Activated effector memory CD4-positive, alpha-beta T cell treated with anti-CD3 and anti-CD28 coated beads, Interleukin-2, amount 50 U/mL, for 16 hours (primary cell): ENCODE data around the gene SURF4.
A peak's percentile ranks its signal among the peaks of the same experiment; 100 is the strongest.

ENCODE experiments used
- DNase-seq: peaks from one replicate; pipeline ENCODE4 v3.0.0-alpha.2; 2020

Gene SURF4

DNA sequence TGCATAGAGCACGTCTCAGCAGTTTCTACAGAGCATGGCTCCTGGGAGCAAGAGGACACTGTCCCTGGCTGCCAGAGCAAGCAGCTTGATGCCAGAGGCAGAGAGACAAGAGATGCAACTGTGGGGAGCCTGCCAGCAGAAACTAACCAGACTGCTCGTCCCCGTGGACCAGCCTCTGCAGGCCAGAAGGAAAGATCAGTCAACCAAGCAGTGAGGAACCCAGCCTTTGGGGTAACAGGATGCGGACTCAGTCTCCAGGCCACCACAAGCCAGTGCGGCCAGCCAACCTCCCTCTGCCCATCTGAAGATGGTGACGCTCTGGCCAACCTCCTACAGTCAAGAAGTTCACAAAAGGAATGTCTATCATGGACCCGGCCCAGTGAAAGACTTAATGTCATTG, 3.7 kb downstream of the SURF4 start:
- no peak for DNase-seq

- peak; percentile 90 for DNase-seq
These were observed 4.6 kb downstream of the SURF4 start for GRCh38 chr9:133371261-133371711.

DNA sequence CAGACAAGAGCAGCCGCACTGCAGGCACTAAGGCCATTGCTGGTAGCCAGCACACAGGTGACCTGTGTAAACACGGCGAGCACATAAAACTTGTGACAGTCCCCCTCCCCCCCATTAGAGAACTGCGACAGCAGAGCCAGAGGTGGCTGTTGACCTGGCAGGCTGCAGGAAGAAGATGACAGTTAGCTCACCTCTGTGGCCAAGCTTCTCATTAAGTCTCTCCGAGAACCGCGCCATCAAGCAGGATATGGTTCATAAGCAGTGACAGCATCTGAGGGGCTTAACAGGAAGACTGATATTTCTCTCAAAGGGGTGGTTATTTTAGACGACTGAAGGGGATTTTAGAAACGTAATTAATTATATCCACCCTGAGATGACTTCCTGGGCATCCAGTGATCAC, 5.2 kb downstream of the SURF4 start:
- DNase-seq, result peak; percentile 76

GRCh38 chr9:133369933-133370332, 5.9 kb downstream of the SURF4 start:
- no peak for DNase-seq

DNA sequence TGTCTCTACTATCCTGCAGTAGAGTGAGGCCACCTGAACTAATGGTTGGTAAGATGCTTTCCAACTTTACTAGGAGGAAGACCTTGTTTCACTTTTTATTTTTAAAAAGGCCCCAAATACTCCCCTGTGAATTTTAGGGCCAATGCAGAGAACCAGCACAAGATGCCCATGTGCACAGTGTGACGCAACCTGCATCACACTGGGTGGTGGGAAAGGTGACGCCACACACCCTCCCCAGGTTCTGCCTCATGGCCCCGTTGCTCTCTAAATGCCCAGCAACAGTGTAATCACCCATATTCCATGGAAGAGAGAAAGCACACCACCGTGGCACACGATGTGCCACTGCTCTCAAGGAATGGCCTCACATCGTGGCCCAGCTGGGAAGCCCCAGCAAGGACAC, 6.4 kb downstream of the SURF4 start:
- no peak for DNase-seq

DNA sequence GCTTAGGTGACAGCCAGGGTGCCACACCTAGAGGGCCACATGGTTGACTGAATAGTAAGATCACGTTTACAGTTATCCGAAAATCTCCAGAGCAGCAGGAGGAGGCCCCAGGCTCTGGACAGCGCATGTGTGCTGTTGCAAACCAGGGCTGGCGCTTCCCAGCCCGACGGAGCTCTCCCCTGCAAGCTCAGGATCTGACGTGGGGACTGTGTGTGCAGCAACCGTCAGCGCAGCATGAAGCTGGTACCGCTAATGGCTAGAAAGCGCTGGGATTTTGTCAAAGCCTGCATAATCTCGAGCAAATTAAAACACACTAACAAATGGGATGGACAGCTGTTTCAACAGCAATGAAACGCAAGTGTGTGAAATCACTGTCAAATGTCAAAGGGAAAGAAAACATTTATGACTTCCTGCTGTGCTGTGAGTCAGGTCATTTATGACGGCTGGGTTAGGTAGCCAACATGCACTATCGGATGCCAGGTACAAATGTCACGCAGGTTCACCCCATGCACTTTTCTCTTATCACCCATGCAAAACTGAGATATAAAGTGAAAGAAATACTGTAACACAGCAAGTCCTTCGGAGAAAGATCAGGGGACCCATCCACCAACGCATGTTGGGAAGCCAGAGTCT, 7.5 kb downstream of the SURF4 start:
- no peak for DNase-seq

DNA sequence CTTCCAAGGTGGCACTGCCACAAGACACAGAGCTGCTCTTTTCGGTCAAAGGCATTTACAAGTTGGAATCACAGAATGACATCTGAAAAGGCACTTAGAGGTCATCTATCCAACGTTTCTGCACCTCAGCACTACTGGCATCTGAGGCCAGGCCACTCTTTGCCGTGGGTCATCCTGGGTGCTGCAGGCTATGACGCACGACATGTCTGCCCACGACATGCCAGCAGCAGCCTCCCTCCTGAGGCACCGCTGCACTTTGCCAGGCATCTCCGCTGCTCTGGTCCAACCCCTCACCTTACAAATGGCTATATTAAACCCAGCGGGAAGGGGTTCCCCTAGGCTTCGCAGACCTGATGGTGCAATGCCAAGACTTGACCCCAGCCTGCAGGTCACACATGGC, 8.1 kb downstream of the SURF4 start:
- no peak for DNase-seq

- DNase-seq, result no peak
These were observed 8.6 kb downstream of the SURF4 start for GRCh38 chr9:133367221-133367620.

GRCh38 chr9:133366435-133366834, 9.4 kb downstream of the SURF4 start:
- no peak for DNase-seq

- DNase-seq, result no peak
These were observed 13.4 kb downstream of the SURF4 start for GRCh38 chr9:133362359-133363044.

GRCh38 chr9:133361507-133362092, 14.3 kb downstream of the SURF4 start:
- no peak for DNase-seq

- DNase-seq, result no peak
These were observed 15.2 kb downstream of the SURF4 start for GRCh38 chr9:133360400-133361393.

DNA sequence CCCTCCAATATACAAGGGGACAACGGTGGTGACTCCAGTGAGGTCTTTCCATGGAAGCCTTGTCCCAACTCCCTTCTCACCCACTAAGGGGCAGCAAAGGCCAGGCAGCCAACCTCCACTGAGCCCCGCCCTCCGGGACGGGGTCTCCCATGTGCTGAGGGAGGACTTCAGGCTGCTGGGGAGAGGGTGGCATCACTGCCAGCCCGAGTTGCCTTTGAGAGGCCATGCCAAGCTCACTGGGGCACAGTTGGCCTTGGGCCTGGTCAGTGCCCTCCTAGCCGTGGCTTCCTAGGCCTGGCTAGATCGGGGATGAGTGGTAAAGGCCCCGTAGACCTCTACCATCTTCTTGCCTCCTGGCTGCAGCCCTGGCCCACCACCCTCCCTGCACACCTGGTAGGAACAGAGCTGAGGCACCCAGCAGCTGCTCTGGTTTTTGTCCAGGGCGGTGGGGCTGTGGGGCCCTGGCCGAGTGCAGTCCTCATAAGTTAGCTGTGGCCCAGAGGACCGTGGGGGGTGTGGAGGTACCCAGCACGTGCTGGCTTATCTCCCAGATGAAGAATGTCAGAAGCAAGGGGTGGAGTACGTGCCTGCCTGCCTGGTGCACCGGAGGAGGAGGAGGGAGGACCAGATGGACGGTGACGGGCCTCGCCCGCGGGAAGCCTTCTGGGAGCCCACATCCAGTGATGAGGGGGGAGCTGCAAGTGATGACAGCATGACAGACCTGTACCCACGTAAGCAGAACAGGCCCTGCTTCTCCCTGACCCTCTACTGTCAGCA, 16.3 kb downstream of the SURF4 start:
- DNase-seq, result no peak

GRCh38 chr9:133357656-133358055, 18.2 kb downstream of the SURF4 start:
- DNase-seq, result no peak

DNA sequence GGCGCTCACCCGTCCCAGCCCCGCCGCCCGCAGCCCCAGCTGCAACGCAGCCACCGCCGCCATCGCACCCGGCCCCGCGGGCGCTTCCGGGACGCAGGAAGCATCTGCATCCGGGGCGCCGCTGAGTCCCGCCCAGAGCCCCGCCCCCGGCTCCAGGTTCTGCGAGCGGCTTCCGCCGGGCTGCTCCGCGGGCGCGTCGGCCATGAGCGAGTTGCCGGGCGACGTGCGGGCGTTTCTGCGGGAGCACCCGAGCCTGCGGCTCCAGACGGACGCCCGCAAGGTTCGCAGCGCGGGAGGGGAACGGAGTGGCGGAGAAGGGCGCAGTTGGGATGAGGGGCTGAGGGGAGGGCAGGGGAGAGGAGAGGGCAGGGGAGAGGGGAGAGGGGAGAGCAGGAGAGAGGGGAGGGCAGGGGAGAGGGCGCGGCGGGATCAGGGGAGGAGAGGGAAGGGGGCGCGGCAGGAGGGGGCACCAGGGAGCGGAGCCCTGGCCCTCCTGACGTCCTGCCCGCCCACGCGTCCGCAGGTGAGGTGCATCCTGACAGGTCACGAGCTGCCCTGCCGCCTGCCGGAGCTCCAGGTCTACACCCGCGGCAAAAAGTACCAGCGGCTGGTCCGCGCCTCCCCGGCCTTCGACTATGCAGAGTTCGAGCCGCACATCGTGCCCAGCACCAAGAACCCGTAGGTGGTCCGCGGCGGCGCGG, 19.3 kb downstream of the SURF4 start, which contains the start of the genes SURF1 and SURF2:
TSS of gene SURF1 (minus strand) at position 97 of the 701 bp plus-strand sequence. CDS start at position 63, 34 bp downstream.
TSS of gene SURF2 (plus strand) at position 160 of the 701 bp plus-strand sequence. CDS start at position 203, 43 bp downstream.
- DNase-seq, result peak; percentile 97

DNA sequence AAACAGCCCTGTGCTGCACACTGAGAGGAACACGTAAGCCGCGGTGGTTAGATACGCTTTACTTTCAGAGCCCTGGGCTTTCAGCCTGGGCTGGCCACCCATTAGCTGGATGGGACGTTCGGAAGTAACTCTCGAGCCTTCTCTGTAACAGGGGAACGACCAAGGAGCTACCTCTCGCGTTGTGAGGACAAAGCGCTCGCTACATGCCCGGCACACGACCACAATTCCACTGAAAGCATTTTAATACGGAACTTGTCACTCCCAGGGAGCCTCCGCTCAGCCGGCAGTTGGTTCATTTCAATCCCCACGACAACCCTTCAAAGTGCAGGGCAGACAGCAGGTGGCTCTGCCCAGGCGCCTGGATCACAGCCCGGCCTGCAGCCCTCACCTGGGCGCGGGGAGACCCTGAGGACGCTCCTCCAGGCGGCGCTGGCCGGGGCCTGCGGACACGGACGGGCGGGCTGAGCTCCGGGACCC, 19.9 kb downstream of the SURF4 start:
- DNase-seq, result no peak

DNA sequence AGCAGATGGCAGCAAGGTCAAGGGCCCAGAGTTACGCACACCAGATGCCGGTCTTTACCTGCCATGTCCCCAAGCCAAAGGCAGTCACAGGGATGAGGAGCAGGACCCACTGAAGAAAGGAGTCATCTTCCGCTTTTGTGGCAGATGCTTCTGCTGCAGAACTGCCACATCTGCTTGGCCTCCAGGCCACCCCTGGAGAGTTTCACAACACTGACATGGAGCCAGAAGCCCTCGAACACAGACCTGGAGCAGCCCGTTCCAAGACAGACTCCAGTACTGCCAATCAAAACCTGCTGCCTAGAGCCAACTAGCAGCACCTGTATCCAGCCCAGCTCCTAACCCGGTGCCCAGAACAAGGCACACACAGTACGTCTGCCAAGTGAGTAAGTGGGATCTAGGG, 21.1 kb downstream of the SURF4 start:
- DNase-seq, result no peak

- no peak for DNase-seq
These were observed 22.3 kb downstream of the SURF4 start for GRCh38 chr9:133353548-133353947.

DNA sequence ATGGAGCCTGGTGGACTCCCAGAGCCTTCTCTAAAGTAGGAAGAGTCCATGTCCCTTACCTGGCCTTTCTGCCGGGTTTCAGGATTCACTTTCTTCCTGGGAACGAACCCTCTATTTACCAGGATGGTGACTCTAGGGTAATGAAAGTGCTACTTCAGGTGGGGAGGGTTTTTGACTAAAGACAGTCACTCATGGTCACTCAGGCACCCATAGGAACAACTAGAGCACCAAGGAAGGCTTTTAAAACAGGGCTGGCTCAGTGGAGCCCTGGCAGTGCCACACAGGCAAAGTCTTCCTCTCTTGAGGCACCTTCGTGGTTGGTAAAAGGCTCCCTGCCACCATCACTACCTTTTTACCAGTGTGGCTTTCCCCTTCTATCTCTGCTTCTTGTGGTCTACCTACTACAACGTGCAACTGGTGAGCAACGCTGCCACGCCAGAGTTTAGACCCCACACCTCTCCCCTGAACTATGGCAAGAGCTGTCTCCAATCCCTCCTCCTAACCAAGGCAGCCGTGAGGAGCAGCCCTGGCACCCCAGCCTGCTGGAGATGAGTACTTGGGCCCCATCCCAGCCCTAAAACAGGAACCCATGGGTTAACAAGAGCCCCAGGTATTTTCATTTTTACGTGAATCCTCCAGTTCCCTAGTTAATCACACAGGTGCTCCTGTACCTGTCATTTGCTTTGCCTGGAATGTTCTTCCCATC, 23.1 kb downstream of the SURF4 start:
- DNase-seq, result no peak

GRCh38 chr9:133351908-133352634, 23.8 kb downstream of the SURF4 start:
- peak; percentile 75 for DNase-seq
